ENCODE results near the gene PPP2R5D. TPM values are rescaled to one million over a fixed set of nuclear protein-coding genes. Genes with fewer than 3 reads are reported as not detected.

The PPP2R5D gene
- total and polyA plus RNA-seq, 2 of the 4 experiments (the other 2 are of a cell fraction) = 55.6 to 68.8 TPM

DNA sequence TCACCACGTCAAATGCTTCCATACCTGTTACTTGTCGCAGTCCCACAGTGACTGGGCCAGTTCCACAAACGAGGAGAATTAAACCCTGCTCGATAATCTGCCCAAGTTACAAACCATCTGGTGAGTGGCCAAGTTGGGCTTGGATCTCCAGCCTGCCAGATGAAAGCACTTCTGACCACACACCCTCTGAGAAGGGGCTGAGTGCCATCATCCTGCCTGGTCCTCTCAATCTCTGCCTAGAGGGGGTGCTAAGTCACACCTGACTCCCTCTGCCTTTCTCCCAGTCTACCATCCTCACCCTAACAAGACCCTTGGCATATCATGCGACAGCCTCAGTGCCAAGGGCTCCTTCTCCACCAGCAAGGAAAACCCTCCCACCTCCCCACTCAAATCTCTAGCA, 52.8 kb downstream of the PPP2R5D start:
- ChIA-PET CTCF (no interaction called here), POLR2A (ENCODE audit: unreplicated experiment) (no interaction called here)
- no TSS peak for BruUV-seq (replicated peaks)
- Histone ChIP-seq H3K9ac (ENCODE audit: low read depth, low read length) (no peak overlapping the region), H3K23ac (ENCODE audit: low read depth, low read length) (no peak overlapping the region), H3K27ac (ENCODE audit: insufficient read depth, low read length) (no peak overlapping the region), H2BK5ac (ENCODE audit: low read depth, low read length, poor library complexity, severe bottlenecking) (no peak overlapping the region), H2AK5ac (ENCODE audit: low read depth, low read length) (no peak overlapping the region), H2BK15ac (ENCODE audit: low read depth, low read length) (no peak overlapping the region), H3K4ac (ENCODE audit: low read depth, low read length) (no peak overlapping the region), H3K36me3 (ENCODE audit: control insufficient read depth, insufficient read depth, low read length) (peaks cover 59% of the 10 kb centered on the region), H3K4me3 (ENCODE audit: insufficient read depth, low read depth, low read length) (no peak overlapping the region), H3K9me1 (ENCODE audit: insufficient read depth, low read length) (no peaks in the 10 kb centered on the region), H3K4me1 (ENCODE audit: control insufficient read depth, insufficient read depth, low read length) (no peaks in the 10 kb centered on the region), H3K4me2 (ENCODE audit: low read depth, low read length) (no peak overlapping the region), H2AK9ac (replicated peaks; ENCODE audit: low read depth, low read length, poor library complexity) (peak overlapping the region; percentile 55), H3K18ac (ENCODE audit: low read depth, low read length) (no peak overlapping the region), H3K14ac (replicated peaks; ENCODE audit: low read depth, low read length) (no peak overlapping the region), H4K20me1 (ENCODE audit: insufficient read depth, low read length) (peaks cover 3% of the 10 kb centered on the region; the same call in 1 of the 2 replicates), H2BK20ac (ENCODE audit: low read depth, low read length) (no peak overlapping the region), H4K8ac (ENCODE audit: low read depth in 2 of 2, low read length in 2 of 2) (no peak overlapping the region), H3K56ac (ENCODE audit: extremely low read depth, insufficient read depth, low read length) (no peak overlapping the region), H4K5ac (ENCODE audit: low read depth, low read length) (no peak overlapping the region), H4K91ac (ENCODE audit: insufficient read depth, low read depth, low read length) (no peak overlapping the region), H2AFZ (replicated peaks; ENCODE audit: low read length, poor library complexity) (no peak overlapping the region), H3K79me1 (ENCODE audit: low read depth in 1 of 2, low read length in 2 of 2) (peaks cover 7 to 9% of the 10 kb centered on the region in 2 experiments; a peak in 2 of 4 replicates), H2BK120ac (ENCODE audit: low read depth, low read length) (no peak overlapping the region), H3K27me3 (ENCODE audit: control insufficient read depth, insufficient read depth, low read length) (no peaks in the 10 kb centered on the region), H3K9me3 (ENCODE audit: control insufficient read depth, insufficient read depth, low read length) (no peaks in the 10 kb centered on the region)
- intact Hi-C loops (cut with micrococcal nuclease) = no loop called here
- dilution Hi-C loops (cut with HindIII; ENCODE audit: low sequenced_read_pairs, unreplicated experiment) = no loop called here
- TF ChIP-seq, protein P1, sequence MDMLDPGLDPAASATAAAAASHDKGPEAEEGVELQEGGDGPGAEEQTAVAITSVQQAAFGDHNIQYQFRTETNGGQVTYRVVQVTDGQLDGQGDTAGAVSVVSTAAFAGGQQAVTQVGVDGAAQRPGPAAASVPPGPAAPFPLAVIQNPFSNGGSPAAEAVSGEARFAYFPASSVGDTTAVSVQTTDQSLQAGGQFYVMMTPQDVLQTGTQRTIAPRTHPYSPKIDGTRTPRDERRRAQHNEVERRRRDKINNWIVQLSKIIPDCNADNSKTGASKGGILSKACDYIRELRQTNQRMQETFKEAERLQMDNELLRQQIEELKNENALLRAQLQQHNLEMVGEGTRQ (IDR thresholded peaks at IDR 0.05; ENCODE audit: low read depth, low read length) = no peak
- no peak for TF ChIP-seq RCOR1 (IDR thresholded peaks at IDR 0.05; ENCODE audit: insufficient replicate concordance, low read length)
- TF ChIP-seq MAZ (IDR thresholded peaks at IDR 0.05; ENCODE audit: borderline replicate concordance, low read depth, low read length) = no peak
- TF ChIP-seq, protein P2, sequence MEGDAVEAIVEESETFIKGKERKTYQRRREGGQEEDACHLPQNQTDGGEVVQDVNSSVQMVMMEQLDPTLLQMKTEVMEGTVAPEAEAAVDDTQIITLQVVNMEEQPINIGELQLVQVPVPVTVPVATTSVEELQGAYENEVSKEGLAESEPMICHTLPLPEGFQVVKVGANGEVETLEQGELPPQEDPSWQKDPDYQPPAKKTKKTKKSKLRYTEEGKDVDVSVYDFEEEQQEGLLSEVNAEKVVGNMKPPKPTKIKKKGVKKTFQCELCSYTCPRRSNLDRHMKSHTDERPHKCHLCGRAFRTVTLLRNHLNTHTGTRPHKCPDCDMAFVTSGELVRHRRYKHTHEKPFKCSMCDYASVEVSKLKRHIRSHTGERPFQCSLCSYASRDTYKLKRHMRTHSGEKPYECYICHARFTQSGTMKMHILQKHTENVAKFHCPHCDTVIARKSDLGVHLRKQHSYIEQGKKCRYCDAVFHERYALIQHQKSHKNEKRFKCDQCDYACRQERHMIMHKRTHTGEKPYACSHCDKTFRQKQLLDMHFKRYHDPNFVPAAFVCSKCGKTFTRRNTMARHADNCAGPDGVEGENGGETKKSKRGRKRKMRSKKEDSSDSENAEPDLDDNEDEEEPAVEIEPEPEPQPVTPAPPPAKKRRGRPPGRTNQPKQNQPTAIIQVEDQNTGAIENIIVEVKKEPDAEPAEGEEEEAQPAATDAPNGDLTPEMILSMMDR (conservative IDR thresholded peaks at IDR 0.05; ENCODE audit: low read depth, low read length) = no peak
- no peak for TF ChIP-seq POLR2A (IDR thresholded peaks at IDR 0.05; ENCODE audit: low read depth, low read length)
- no peak for TF ChIP-seq FOS (IDR thresholded peaks at IDR 0.05; ENCODE audit: low read depth, low read length)
- TF ChIP-seq CHD1 (IDR thresholded peaks at IDR 0.05; ENCODE audit: low read depth, low read length) = no peak
- TF ChIP-seq SMC3 (IDR thresholded peaks at IDR 0.05; ENCODE audit: low read depth, low read length) = no peak
- no peak for TF ChIP-seq BHLHE40 (IDR thresholded peaks at IDR 0.05; ENCODE audit: low read depth, low read length)
- no peak for TF ChIP-seq MXI1 (IDR thresholded peaks at IDR 0.05; ENCODE audit: borderline replicate concordance, low read depth, low read length)
- no peak for TF ChIP-seq MAFK (IDR thresholded peaks at IDR 0.05; ENCODE audit: low read depth, low read length)
- in situ Hi-C loops (cut with MboI; ENCODE audit: low sequenced_read_pairs) = no loop called here
- DNase-seq (no peak), ATAC-seq (ENCODE audit: low read depth) (no peak)
- no CpG with 5 or more reads among the region's 5 CpGs for WGBS, 2 experiments (ENCODE audit: extremely low coverage in 2 of 2, insufficient read length in 1 of 2)

Data from IMR-90 (cell line).